WTC11 (cell line): ENCODE measurements around the gene AGTR1. TPM values are rescaled to one million over a fixed set of nuclear protein-coding genes. Genes with fewer than 3 reads are reported as not detected.

Experiments
- ATAC-seq: fragments of 200-7000 bp; cut with Tn5 transposase; 2 replicates; pipeline ENCODE4 v1.10.0; 2021; ENCODE audit warnings: mild to moderate bottlenecking, moderate library complexity
- CTCF ChIA-PET: fragments of 300-600 bp; sonication (Branson Sonifier 250); formaldehyde crosslinking; loops from one replicate; lab custom pipeline; 2021; ENCODE audit warnings: antibody characterized with exemption; lab: Charles Lee
- POLR2A ChIA-PET: fragments of 350-600 bp; sonication (Branson Sonifier 250); formaldehyde crosslinking; loops from one replicate; lab custom pipeline; 2021; ENCODE audit warnings: antibody characterized with exemption; lab: Charles Lee
- DNase-seq: peaks from one replicate; pipeline ENCODE4 v3.0.0; 2021; ENCODE audit warnings: low spot score
- H3K27ac Mint-ChIP-seq: 2 replicates; pipeline ENCODE4 v1.8.0; 2021; ENCODE audit warnings: mixed read lengths
- H3K27me3 Mint-ChIP-seq: 2 replicates; pipeline ENCODE4 v1.8.0; 2021; ENCODE audit warnings: low read depth, mild to moderate bottlenecking, moderate library complexity, mixed read lengths
- H3K36me3 Mint-ChIP-seq: 2 replicates; pipeline ENCODE4 v1.8.0; 2021; ENCODE audit warnings: mixed read lengths
- H3K4me1 Mint-ChIP-seq: 2 replicates; pipeline ENCODE4 v1.8.0; 2022; ENCODE audit warnings: mixed read lengths
- H3K4me3 Mint-ChIP-seq: 2 replicates; pipeline ENCODE4 v1.8.0; 2021; ENCODE audit warnings: mild to moderate bottlenecking, moderate library complexity, mixed read lengths
- H3K9me3 Mint-ChIP-seq: 2 replicates; pipeline ENCODE4 v1.8.0; 2021; ENCODE audit warnings: mixed read lengths
- AFF4 ChIP-seq: sonication (generic); formaldehyde crosslinking; IDR thresholded peaks from 2 replicates; pipeline ENCODE4 v1.8.1; 2023; ENCODE audit warnings: mild to moderate bottlenecking, missing genetic modification reagents, borderline replicate concordance
- ATF1 ChIP-seq: sonication (generic); formaldehyde crosslinking; IDR thresholded peaks from 2 replicates; pipeline ENCODE4 v1.8.1; 2023; ENCODE audit warnings: mild to moderate bottlenecking, moderate library complexity, missing genetic modification reagents
- CTCF ChIP-seq: fragments of 200-600 bp; IDR thresholded peaks from 2 replicates; pipeline ENCODE4 v1.8.0; 2022; ENCODE audit warnings: antibody characterized with exemption
- ETV6 ChIP-seq: sonication (generic); formaldehyde crosslinking; IDR thresholded peaks from 2 replicates; pipeline ENCODE4 v1.8.1; 2022; ENCODE audit warnings: mild to moderate bottlenecking, missing genetic modification reagents
- GRHL2 ChIP-seq: fragments of 250-450 bp; sonication (Bioruptor Pico); IDR thresholded peaks from 2 replicates; pipeline ENCODE4 v1.8.0; 2022; ENCODE audit warnings: mild to moderate bottlenecking, moderate library complexity; ENCODE audit not compliant: insufficient replicate concordance, severe bottlenecking
- IRF2 ChIP-seq: sonication (generic); formaldehyde crosslinking; IDR thresholded peaks from 2 replicates; pipeline ENCODE4 v1.8.0; 2022; ENCODE audit warnings: low read depth, missing genetic modification reagents, borderline replicate concordance
- JUN ChIP-seq: sonication (generic); formaldehyde crosslinking; IDR thresholded peaks from 2 replicates; pipeline ENCODE4 v1.8.0; 2023; ENCODE audit warnings: mild to moderate bottlenecking, missing genetic modification reagents
- KAT7 ChIP-seq: sonication (generic); formaldehyde crosslinking; IDR thresholded peaks from 2 replicates; pipeline ENCODE4 v1.8.1; 2023; ENCODE audit warnings: missing genetic modification reagents, mild to moderate bottlenecking, borderline replicate concordance
- NR3C1 ChIP-seq: sonication (generic); formaldehyde crosslinking; conservative IDR thresholded peaks from 2 replicates; pipeline ENCODE4 v1.8.1; 2023; ENCODE audit warnings: low read depth, mild to moderate bottlenecking, missing genetic modification reagents
- OVOL2 ChIP-seq: fragments of 250-450 bp; sonication (Bioruptor Pico); IDR thresholded peaks from 2 replicates; pipeline ENCODE4 v1.9.0; 2021; ENCODE audit warnings: mild to moderate bottlenecking, borderline replicate concordance
- PRDM15 ChIP-seq: sonication (generic); formaldehyde crosslinking; IDR thresholded peaks from 2 replicates; pipeline ENCODE4 v1.8.0; 2022; ENCODE audit warnings: missing genetic modification reagents
- SOX15 ChIP-seq: fragments of 250-450 bp; sonication (Bioruptor Pico); IDR thresholded peaks from 2 replicates; pipeline ENCODE4 v1.9.0; 2021; ENCODE audit warnings: mild to moderate bottlenecking
- SP1 ChIP-seq: sonication (generic); formaldehyde crosslinking; conservative IDR thresholded peaks from 2 replicates; pipeline ENCODE4 v1.8.1; 2022; ENCODE audit warnings: missing genetic modification reagents
- STAT6 ChIP-seq: sonication (generic); formaldehyde crosslinking; conservative IDR thresholded peaks from 2 replicates; pipeline ENCODE4 v1.8.1; 2023; ENCODE audit warnings: mild to moderate bottlenecking, low read depth, missing genetic modification reagents, moderate library complexity
- TCF7 ChIP-seq: sonication (generic); formaldehyde crosslinking; IDR thresholded peaks from 2 replicates; pipeline ENCODE4 v1.8.0; 2022; ENCODE audit warnings: mild to moderate bottlenecking, low read depth, missing genetic modification reagents, moderate library complexity
- ZBTB21 ChIP-seq: sonication (generic); formaldehyde crosslinking; IDR thresholded peaks from 2 replicates; pipeline ENCODE4 v1.8.1; 2023; ENCODE audit warnings: mild to moderate bottlenecking, missing genetic modification reagents, borderline replicate concordance
- ZNF138 ChIP-seq: sonication (generic); formaldehyde crosslinking; conservative IDR thresholded peaks from 2 replicates; pipeline ENCODE4 v1.8.1; 2022; ENCODE audit warnings: mild to moderate bottlenecking, moderate library complexity, missing genetic modification reagents
- ZNF281 ChIP-seq: sonication (generic); formaldehyde crosslinking; IDR thresholded peaks from 2 replicates; pipeline ENCODE4 v1.8.0; 2023; ENCODE audit warnings: mild to moderate bottlenecking, missing genetic modification reagents
- ZNF416 ChIP-seq: fragments of 250-450 bp; sonication (Bioruptor Pico); IDR thresholded peaks from 2 replicates; pipeline ENCODE4 v1.9.0; 2021; ENCODE audit warnings: mild to moderate bottlenecking, inconsistent platforms
- total RNA-seq: library from RNA; stranded (reverse); gene quantifications from 3 replicates; pipeline ENCODE4 v1.2.3, GENCODE V29; 2021

The AGTR1 gene
- total RNA-seq, 1 experiment from 2014 or later = 0.13 TPM

GRCh38 chr3:148717885-148718561 lies 20.3 kb downstream of the AGTR1 start (continued):
- TF ChIP-seq ZNF416 (CRISPR knock-in tag) (no peak), KAT7 (CRISPR knock-in tag) (no peak), ATF1 (CRISPR knock-in tag) (no peak), AFF4 (no peak), GRHL2 (no peak), OVOL2 (no peak), ZBTB21 (no peak), JUN (CRISPR knock-in tag) (no peak)

- no peaks in the 10 kb centered on the region for H3K9me3 Mint-ChIP-seq
- CTCF ChIA-PET = interaction anchor here (0.5 to 2.0 kb wide), 17 partner anchors 8 to 630 kb away, joined by 3 to 19 read pairs (median 3); partner anchors contain the start of gene AGTR1
- H3K27ac Mint-ChIP-seq = no peak overlapping the region
- DNase-seq (peak; percentile 16), ATAC-seq (peak; percentile 96)
- H3K4me3 Mint-ChIP-seq = no peak overlapping the region
- peaks cover 14% of the 10 kb centered on the region for H3K4me1 Mint-ChIP-seq
- POLR2A ChIA-PET = no interaction called here
- no peaks in the 10 kb centered on the region for H3K36me3 Mint-ChIP-seq
- H3K27me3 Mint-ChIP-seq = no peaks in the 10 kb centered on the region
- TF ChIP-seq PRDM15 (CRISPR knock-in tag) (no peak), NR3C1 (CRISPR knock-in tag) (no peak), ZNF281 (no peak), STAT6 (no peak), SOX15 (no peak), ETV6 (CRISPR knock-in tag) (no peak), ZNF138 (CRISPR knock-in tag) (no peak), SP1 (CRISPR knock-in tag) (no peak), IRF2 (CRISPR knock-in tag) (no peak), TCF7 (no peak), CTCF (no peak)
These were observed 21.5 kb downstream of the AGTR1 start for GRCh38 chr3:148718982-148719862.
